ENCODE measurements around the gene UBA1. TPM values are rescaled to one million over a fixed set of nuclear protein-coding genes. Genes with fewer than 3 reads are reported as not detected.

Gene UBA1
- total RNA-seq, 2 donors from 2014 or later = 236 to 259 TPM

GRCh38 chrX:47228550-47229270, 35.1 kb downstream of the UBA1 start:
- Mint-ChIP-seq H3K9me3 (no peaks in the 10 kb centered on the region), H3K27ac (no peak overlapping the region), H3K36me3 (peaks cover 0 to 5% of the 10 kb centered on the region in 2 donors)
- DNase-seq (ENCODE audit: low spot score in 2 of 2) (no peak), ATAC-seq (no peak)

- peaks cover 0 to 5% of the 10 kb centered on the region in 2 donors for H3K36me3 Mint-ChIP-seq
- H3K27ac Mint-ChIP-seq = no peak overlapping the region
- no peaks in the 10 kb centered on the region for H3K9me3 Mint-ChIP-seq
- ATAC-seq (no peak), DNase-seq (ENCODE audit: low spot score in 2 of 2) (no peak)
These were observed 35.8 kb downstream of the UBA1 start for GRCh38 chrX:47229427-47229826.

- peaks cover 2 to 5% of the 10 kb centered on the region in 2 donors for H3K36me3 Mint-ChIP-seq
- DNase-seq (ENCODE audit: low spot score in 2 of 2) (no peak), ATAC-seq (no peak)
- no peaks in the 10 kb centered on the region for H3K9me3 Mint-ChIP-seq
- peak overlapping the region in 1 of 2 donors; percentile 8 for H3K27ac Mint-ChIP-seq
These were observed 36.7 kb downstream of the UBA1 start for GRCh38 chrX:47230136-47230868.

- no peak for DNase-seq (ENCODE audit: low spot score in 2 of 2)
- ATAC-seq = no peak
- Mint-ChIP-seq H3K9me3 (no peaks in the 10 kb centered on the region), H3K36me3 (peaks cover 5 to 7% of the 10 kb centered on the region in 2 donors), H3K27ac (peak overlapping the region in 1 of 2 donors; percentile 69)
These were observed 37.5 kb downstream of the UBA1 start for GRCh38 chrX:47231167-47231566.

- Mint-ChIP-seq H3K9me3 (no peaks in the 10 kb centered on the region), H3K27ac (peak overlapping the region; percentile 98), H3K36me3 (peaks cover 5 to 7% of the 10 kb centered on the region in 2 donors)
- DNase-seq (ENCODE audit: low spot score in 2 of 2) (no peak), ATAC-seq (no peak)
These were observed 38.7 kb downstream of the UBA1 start for GRCh38 chrX:47232197-47232802.

- DNase-seq (ENCODE audit: low spot score in 2 of 2) = peak in 1 of 2 donors; percentile 12
- peaks cover 5 to 7% of the 10 kb centered on the region in 2 donors for H3K36me3 Mint-ChIP-seq
- peak within 1 kb of the TSS; percentile 98 for H3K27ac Mint-ChIP-seq
- ATAC-seq = peak in 1 of 2 donors; percentile 23
- no peaks in the 10 kb centered on the region for H3K9me3 Mint-ChIP-seq
These were observed 39.2 kb downstream of the UBA1 start, which contains the start of gene USP11 for GRCh38 chrX:47232803-47233332. USP11 (plus strand) TSS chrX:47233009; CDS start chrX:47233044, 35 bp downstream.

- Mint-ChIP-seq H3K36me3 (peaks cover 5 to 7% of the 10 kb centered on the region in 2 donors), H3K27ac (peak overlapping the region; percentile 98), H3K9me3 (no peaks in the 10 kb centered on the region)
- peak; percentile 82 to 95 for DNase-seq (ENCODE audit: low spot score in 2 of 2)
- ATAC-seq = peak; percentile 92 to 95
These were observed 39.9 kb downstream of the UBA1 start for GRCh38 chrX:47233333-47234113.

GRCh38 chrX:47234583-47234982, 41.0 kb downstream of the UBA1 start:
- H3K27ac Mint-ChIP-seq = peak overlapping the region in 1 of 2 donors; percentile 77
- H3K36me3 Mint-ChIP-seq = peaks cover 5 to 7% of the 10 kb centered on the region in 2 donors
- no peak for ATAC-seq
- DNase-seq (ENCODE audit: low spot score in 2 of 2) = no peak
- no peaks in the 10 kb centered on the region for H3K9me3 Mint-ChIP-seq

- H3K36me3 Mint-ChIP-seq = peaks cover 0 to 7% of the 10 kb centered on the region in 2 donors
- no peak for ATAC-seq
- no peaks in the 10 kb centered on the region for H3K9me3 Mint-ChIP-seq
- no peak for DNase-seq (ENCODE audit: low spot score in 2 of 2)
- peak overlapping the region; percentile 18 to 86 for H3K27ac Mint-ChIP-seq
These were observed 42.1 kb downstream of the UBA1 start for GRCh38 chrX:47235691-47236103.

GRCh38 chrX:47239199-47239598, 45.6 kb downstream of the UBA1 start:
- ATAC-seq = no peak
- H3K27ac Mint-ChIP-seq = no peak overlapping the region
- H3K36me3 Mint-ChIP-seq = peaks cover 0 to 7% of the 10 kb centered on the region in 2 donors
- DNase-seq (ENCODE audit: low spot score in 2 of 2) = no peak
- H3K9me3 Mint-ChIP-seq = no peaks in the 10 kb centered on the region

- DNase-seq (ENCODE audit: low spot score in 2 of 2) (no peak), ATAC-seq (no peak)
- H3K9me3 Mint-ChIP-seq = no peaks in the 10 kb centered on the region
- peaks cover 0 to 7% of the 10 kb centered on the region in 2 donors for H3K36me3 Mint-ChIP-seq
- peak overlapping the region in 1 of 2 donors; percentile 53 for H3K27ac Mint-ChIP-seq
These were observed 46.4 kb downstream of the UBA1 start for GRCh38 chrX:47239898-47240545.

- peaks cover 0 to 2% of the 10 kb centered on the region in 2 donors for H3K36me3 Mint-ChIP-seq
- ATAC-seq (no peak), DNase-seq (ENCODE audit: low spot score in 2 of 2) (no peak)
- peak overlapping the region in 1 of 2 donors; percentile 75 for H3K27ac Mint-ChIP-seq
- no peaks in the 10 kb centered on the region for H3K9me3 Mint-ChIP-seq
These were observed 47.0 kb downstream of the UBA1 start for GRCh38 chrX:47240619-47241018.

- Mint-ChIP-seq H3K9me3 (no peaks in the 10 kb centered on the region), H3K27ac (peak overlapping the region in 1 of 2 donors; percentile 75), H3K36me3 (no peaks in the 10 kb centered on the region)
- ATAC-seq (no peak), DNase-seq (ENCODE audit: low spot score in 2 of 2) (no peak)
These were observed 47.8 kb downstream of the UBA1 start for GRCh38 chrX:47241201-47242011.

GRCh38 chrX:47242321-47242720, 48.7 kb downstream of the UBA1 start:
- H3K27ac Mint-ChIP-seq = no peak overlapping the region
- H3K36me3 Mint-ChIP-seq = no peaks in the 10 kb centered on the region
- H3K9me3 Mint-ChIP-seq = no peaks in the 10 kb centered on the region
- no peak for ATAC-seq
- DNase-seq (ENCODE audit: low spot score in 2 of 2) = no peak

GRCh38 chrX:47243351-47243750, 49.7 kb downstream of the UBA1 start:
- DNase-seq (ENCODE audit: low spot score in 2 of 2) = no peak
- H3K9me3 Mint-ChIP-seq = no peaks in the 10 kb centered on the region
- H3K27ac Mint-ChIP-seq = no peak overlapping the region
- ATAC-seq = no peak
- H3K36me3 Mint-ChIP-seq = no peaks in the 10 kb centered on the region

All from activated naive CD4-positive, alpha-beta T cell treated with anti-CD3 and anti-CD28 coated beads, Interleukin-2, amount 50 U/mL, for 72 hours (primary cell).